Astrocyte (in vitro differentiated cells and primary cell): ENCODE data around the gene PDZK1IP1.

Experiments
- CTCF ChIP-seq: IDR thresholded peaks from 2 replicates; pipeline ENCODE4 v1.5.1; 2011; ENCODE audit warnings: low read depth, mild to moderate bottlenecking, inconsistent platforms, low read length, moderate library complexity; ENCODE audit not compliant: insufficient read depth
- EZH2 ChIP-seq: IDR thresholded peaks from 2 replicates; pipeline ENCODE4 v1.6.1; 2012; ENCODE audit warnings: mild to moderate bottlenecking, low read length, inconsistent platforms; ENCODE audit not compliant: insufficient read depth

- TF ChIP-seq EZH2 = no peak
- no peak for TF ChIP-seq CTCF
Measured at GRCh38 chr1:47172782-47173181, 17.1 kb downstream of the PDZK1IP1 start.
